ENCODE measurements around the gene GALNT10.

GALNT10 gene

DNA sequence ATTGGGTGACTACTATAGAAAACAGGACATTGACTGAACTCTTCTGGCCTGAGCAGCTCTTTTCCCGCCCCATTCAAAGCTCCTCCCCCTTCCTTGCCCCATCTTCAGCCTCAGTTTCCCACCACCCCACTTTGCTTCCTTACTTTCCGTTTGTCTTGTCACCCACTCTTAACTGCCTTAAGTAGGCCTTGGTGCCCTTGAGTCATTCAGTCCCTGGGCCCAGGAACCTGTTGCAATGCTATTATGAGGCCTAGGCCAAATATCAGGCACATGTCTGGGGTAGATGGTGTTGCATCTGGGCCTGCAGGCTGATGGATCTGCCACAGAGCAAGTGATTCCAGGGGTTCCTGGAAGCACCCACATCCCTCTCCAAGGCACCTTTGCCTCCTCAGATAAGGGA lies 17.7 kb upstream of the GALNT10 start:
- Histone ChIP-seq H3K27ac (ENCODE audit: low read length) (no peak overlapping the region), H3K4me3 (ENCODE audit: low read depth in 1 of 2, low read length in 2 of 2) (no peak overlapping the region), H2AFZ (ENCODE audit: low read depth, low read length) (no peak overlapping the region), H3K27me3 (ENCODE audit: insufficient read depth, low read length, poor library complexity) (no peaks in the 10 kb centered on the region), H3K9me3 (ENCODE audit: insufficient read depth, low read length, severe bottlenecking) (no peaks in the 10 kb centered on the region), H3K79me2 (ENCODE audit: insufficient read depth, low read length) (no peaks in the 10 kb centered on the region), H3K9ac (ENCODE audit: low read depth, low read length) (no peak overlapping the region), H3K36me3 (ENCODE audit: insufficient read depth, low read length) (no peaks in the 10 kb centered on the region), H3K4me1 (ENCODE audit: insufficient read depth, low read length) (no peaks in the 10 kb centered on the region), H3K4me2 (ENCODE audit: insufficient read depth, low read length) (no peak overlapping the region), H4K20me1 (ENCODE audit: insufficient read depth, low read length) (no peaks in the 10 kb centered on the region)
- no peak for DNase-seq
- no peak for ATAC-seq (ENCODE audit: insufficient read depth, low read depth)
- no peak for TF ChIP-seq EZH2 (IDR thresholded peaks at IDR 0.05; ENCODE audit: borderline replicate concordance, low read depth, low read length, severe bottlenecking)
- TF ChIP-seq, protein P1, sequence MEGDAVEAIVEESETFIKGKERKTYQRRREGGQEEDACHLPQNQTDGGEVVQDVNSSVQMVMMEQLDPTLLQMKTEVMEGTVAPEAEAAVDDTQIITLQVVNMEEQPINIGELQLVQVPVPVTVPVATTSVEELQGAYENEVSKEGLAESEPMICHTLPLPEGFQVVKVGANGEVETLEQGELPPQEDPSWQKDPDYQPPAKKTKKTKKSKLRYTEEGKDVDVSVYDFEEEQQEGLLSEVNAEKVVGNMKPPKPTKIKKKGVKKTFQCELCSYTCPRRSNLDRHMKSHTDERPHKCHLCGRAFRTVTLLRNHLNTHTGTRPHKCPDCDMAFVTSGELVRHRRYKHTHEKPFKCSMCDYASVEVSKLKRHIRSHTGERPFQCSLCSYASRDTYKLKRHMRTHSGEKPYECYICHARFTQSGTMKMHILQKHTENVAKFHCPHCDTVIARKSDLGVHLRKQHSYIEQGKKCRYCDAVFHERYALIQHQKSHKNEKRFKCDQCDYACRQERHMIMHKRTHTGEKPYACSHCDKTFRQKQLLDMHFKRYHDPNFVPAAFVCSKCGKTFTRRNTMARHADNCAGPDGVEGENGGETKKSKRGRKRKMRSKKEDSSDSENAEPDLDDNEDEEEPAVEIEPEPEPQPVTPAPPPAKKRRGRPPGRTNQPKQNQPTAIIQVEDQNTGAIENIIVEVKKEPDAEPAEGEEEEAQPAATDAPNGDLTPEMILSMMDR (IDR thresholded peaks at IDR 0.05; ENCODE audit: borderline replicate concordance, extremely low read depth, low read length, poor library complexity, severe bottlenecking) = no peak

DNA sequence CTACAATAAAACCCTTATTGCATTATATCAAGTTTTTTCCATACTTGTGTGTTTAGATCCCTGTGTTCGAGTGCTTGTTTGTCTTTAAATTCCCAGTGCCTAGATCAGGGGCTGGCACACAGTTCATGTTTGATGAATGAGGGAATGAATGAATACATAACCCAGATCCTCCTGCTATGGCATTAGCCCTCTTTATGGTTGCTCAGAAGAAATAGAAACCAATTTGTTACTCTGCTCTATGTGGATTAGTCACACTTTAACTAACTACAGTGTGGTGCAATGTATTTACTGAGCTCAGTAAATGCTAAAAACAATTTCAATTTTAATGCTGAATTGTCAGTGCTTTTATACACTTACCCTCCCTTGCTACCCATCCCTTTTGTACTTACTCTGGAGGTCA lies 16.4 kb upstream of the GALNT10 start:
- H3K9ac ChIP-seq (ENCODE audit: low read depth, low read length) = no peak overlapping the region

DNA sequence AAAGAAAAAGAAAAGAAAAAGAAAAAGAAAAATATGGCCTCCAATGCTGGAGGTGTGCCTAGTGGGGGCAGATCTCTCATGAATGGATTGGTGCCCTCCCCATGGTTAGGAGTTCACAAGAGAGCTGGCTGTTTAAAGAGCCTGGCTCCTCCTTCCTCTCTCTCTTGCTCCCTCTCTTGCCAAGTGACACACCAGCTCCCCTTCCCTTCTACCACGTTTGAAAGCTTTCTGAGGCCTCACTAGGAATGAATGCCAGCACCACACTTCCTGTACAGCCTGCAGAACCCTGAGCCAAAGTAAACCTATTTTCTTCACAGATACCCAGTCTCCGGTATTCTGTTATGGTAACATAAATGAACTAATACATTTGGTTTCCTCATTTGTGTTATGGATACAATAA lies 14.4 kb upstream of the GALNT10 start:
- Histone ChIP-seq H3K4me3 (ENCODE audit: low read depth in 1 of 2, low read length in 2 of 2) (no peak overlapping the region), H3K36me3 (ENCODE audit: insufficient read depth, low read length) (no peaks in the 10 kb centered on the region), H3K79me2 (ENCODE audit: insufficient read depth, low read length) (no peaks in the 10 kb centered on the region), H3K9me3 (ENCODE audit: insufficient read depth, low read length, severe bottlenecking) (no peaks in the 10 kb centered on the region), H3K27ac (ENCODE audit: low read length) (no peak overlapping the region), H3K4me1 (ENCODE audit: insufficient read depth, low read length) (peaks cover 5% of the 10 kb centered on the region; the same call in 1 of the 2 replicates), H2AFZ (ENCODE audit: low read depth, low read length) (no peak overlapping the region), H3K9ac (ENCODE audit: low read depth, low read length) (no peak overlapping the region), H4K20me1 (ENCODE audit: insufficient read depth, low read length) (no peaks in the 10 kb centered on the region), H3K4me2 (ENCODE audit: insufficient read depth, low read length) (no peak overlapping the region), H3K27me3 (ENCODE audit: insufficient read depth, low read length, poor library complexity) (peaks cover 4% of the 10 kb centered on the region)
- TF ChIP-seq, protein P1 (IDR thresholded peaks at IDR 0.05; ENCODE audit: borderline replicate concordance, extremely low read depth, low read length, poor library complexity, severe bottlenecking) = no peak
- no peak for TF ChIP-seq EZH2 (IDR thresholded peaks at IDR 0.05; ENCODE audit: borderline replicate concordance, low read depth, low read length, severe bottlenecking)
- no peak for ATAC-seq (ENCODE audit: insufficient read depth, low read depth)
- no peak for DNase-seq

More for the DNA sequence above, 16.4 kb upstream of the GALNT10 start:
- no peak for TF ChIP-seq EZH2 (IDR thresholded peaks at IDR 0.05; ENCODE audit: borderline replicate concordance, low read depth, low read length, severe bottlenecking)
- TF ChIP-seq, protein P1 (IDR thresholded peaks at IDR 0.05; ENCODE audit: borderline replicate concordance, extremely low read depth, low read length, poor library complexity, severe bottlenecking) = no peak
- no peaks in the 10 kb centered on the region for H3K36me3 ChIP-seq (ENCODE audit: insufficient read depth, low read length)
- no peak overlapping the region for H3K4me3 ChIP-seq (ENCODE audit: low read depth in 1 of 2, low read length in 2 of 2)
- H3K4me1 ChIP-seq (ENCODE audit: insufficient read depth, low read length) = no peaks in the 10 kb centered on the region
- H3K27me3 ChIP-seq (ENCODE audit: insufficient read depth, low read length, poor library complexity) = no peaks in the 10 kb centered on the region
- H3K4me2 ChIP-seq (ENCODE audit: insufficient read depth, low read length) = no peak overlapping the region
- H3K27ac ChIP-seq (ENCODE audit: low read length) = no peak overlapping the region
- DNase-seq (no peak), ATAC-seq (ENCODE audit: insufficient read depth, low read depth) (no peak)
- no peaks in the 10 kb centered on the region for H3K79me2 ChIP-seq (ENCODE audit: insufficient read depth, low read length)
- H3K9me3 ChIP-seq (ENCODE audit: insufficient read depth, low read length, severe bottlenecking) = no peaks in the 10 kb centered on the region
- H4K20me1 ChIP-seq (ENCODE audit: insufficient read depth, low read length) = no peaks in the 10 kb centered on the region
- H2AFZ ChIP-seq (ENCODE audit: low read depth, low read length) = no peak overlapping the region

DNA sequence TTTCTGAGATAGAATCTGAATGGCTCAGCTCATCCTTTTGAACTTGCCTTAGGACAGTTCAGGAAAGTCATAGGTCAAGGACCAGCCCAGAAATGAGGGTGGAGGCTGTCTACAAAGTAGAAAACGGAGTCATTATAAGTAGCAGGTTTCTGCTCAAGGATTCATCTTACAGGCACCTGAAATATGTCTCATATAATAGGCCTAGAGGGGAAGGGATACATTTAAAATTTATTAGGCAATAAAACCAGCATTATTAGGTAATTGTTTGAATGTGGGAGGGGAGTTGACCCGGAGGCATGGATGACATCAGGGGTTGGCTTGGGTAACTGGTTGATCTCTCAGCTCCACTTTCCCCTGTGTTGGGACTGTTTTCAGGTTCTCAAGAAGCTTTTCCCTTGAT lies 11.9 kb upstream of the GALNT10 start:
- no peaks in the 10 kb centered on the region for H3K36me3 ChIP-seq (ENCODE audit: insufficient read depth, low read length)
- TF ChIP-seq, protein P1 (IDR thresholded peaks at IDR 0.05; ENCODE audit: borderline replicate concordance, extremely low read depth, low read length, poor library complexity, severe bottlenecking) = no peak
- TF ChIP-seq EZH2 (IDR thresholded peaks at IDR 0.05; ENCODE audit: borderline replicate concordance, low read depth, low read length, severe bottlenecking) = no peak
- no peaks in the 10 kb centered on the region for H4K20me1 ChIP-seq (ENCODE audit: insufficient read depth, low read length)
- H3K9ac ChIP-seq (ENCODE audit: low read depth, low read length) = no peak overlapping the region
- no peak overlapping the region for H3K4me3 ChIP-seq (ENCODE audit: low read depth in 1 of 2, low read length in 2 of 2)
- no peak overlapping the region for H3K27ac ChIP-seq (ENCODE audit: low read length)
- ATAC-seq (ENCODE audit: insufficient read depth, low read depth) = no peak
- no peak overlapping the region for H2AFZ ChIP-seq (ENCODE audit: low read depth, low read length)
- H3K4me1 ChIP-seq (ENCODE audit: insufficient read depth, low read length) = peaks cover 5% of the 10 kb centered on the region; the same call in 1 of the 2 replicates
- H3K4me2 ChIP-seq (ENCODE audit: insufficient read depth, low read length) = no peak overlapping the region
- H3K27me3 ChIP-seq (ENCODE audit: insufficient read depth, low read length, poor library complexity) = peaks cover 4% of the 10 kb centered on the region
- H3K79me2 ChIP-seq (ENCODE audit: insufficient read depth, low read length) = no peaks in the 10 kb centered on the region
- DNase-seq = no peak
- H3K9me3 ChIP-seq (ENCODE audit: insufficient read depth, low read length, severe bottlenecking) = no peaks in the 10 kb centered on the region
